ENCODE results near the gene SPCS1. TPM values are rescaled to one million over a fixed set of nuclear protein-coding genes. Genes with fewer than 3 reads are reported as not detected.

SPCS1 gene
- total RNA-seq, 1 donor from 2014 or later, result 68.5 TPM

GRCh38 chr3:52695798-52696671 is 9.9 kb upstream of the SPCS1 start:
- Histone ChIP-seq H3K9me3 (no peaks in the 10 kb centered on the region), H3K27me3 (no peaks in the 10 kb centered on the region), H3K27ac (no peak overlapping the region), H3K4me1 (no peaks in the 10 kb centered on the region), H3K36me3 (peaks cover 0 to 66% of the 10 kb centered on the region in 2 donors), H3K4me3 (no peak overlapping the region)
- intact Hi-C loops (cut with DNase I), result no loop called here
- no peak for DNase-seq (ENCODE audit: extremely low spot score in 2 of 2)
- TF ChIP-seq POLR2AphosphoS5 (IDR thresholded peaks at IDR 0.05; ENCODE audit: insufficient read depth in 1 of 2, low read depth in 1 of 2) (no peak), POLR2A (IDR thresholded peaks at IDR 0.05) (no peak)
- TF ChIP-seq, protein P1, sequence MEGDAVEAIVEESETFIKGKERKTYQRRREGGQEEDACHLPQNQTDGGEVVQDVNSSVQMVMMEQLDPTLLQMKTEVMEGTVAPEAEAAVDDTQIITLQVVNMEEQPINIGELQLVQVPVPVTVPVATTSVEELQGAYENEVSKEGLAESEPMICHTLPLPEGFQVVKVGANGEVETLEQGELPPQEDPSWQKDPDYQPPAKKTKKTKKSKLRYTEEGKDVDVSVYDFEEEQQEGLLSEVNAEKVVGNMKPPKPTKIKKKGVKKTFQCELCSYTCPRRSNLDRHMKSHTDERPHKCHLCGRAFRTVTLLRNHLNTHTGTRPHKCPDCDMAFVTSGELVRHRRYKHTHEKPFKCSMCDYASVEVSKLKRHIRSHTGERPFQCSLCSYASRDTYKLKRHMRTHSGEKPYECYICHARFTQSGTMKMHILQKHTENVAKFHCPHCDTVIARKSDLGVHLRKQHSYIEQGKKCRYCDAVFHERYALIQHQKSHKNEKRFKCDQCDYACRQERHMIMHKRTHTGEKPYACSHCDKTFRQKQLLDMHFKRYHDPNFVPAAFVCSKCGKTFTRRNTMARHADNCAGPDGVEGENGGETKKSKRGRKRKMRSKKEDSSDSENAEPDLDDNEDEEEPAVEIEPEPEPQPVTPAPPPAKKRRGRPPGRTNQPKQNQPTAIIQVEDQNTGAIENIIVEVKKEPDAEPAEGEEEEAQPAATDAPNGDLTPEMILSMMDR (IDR thresholded peaks at IDR 0.05), result no peak

DNA sequence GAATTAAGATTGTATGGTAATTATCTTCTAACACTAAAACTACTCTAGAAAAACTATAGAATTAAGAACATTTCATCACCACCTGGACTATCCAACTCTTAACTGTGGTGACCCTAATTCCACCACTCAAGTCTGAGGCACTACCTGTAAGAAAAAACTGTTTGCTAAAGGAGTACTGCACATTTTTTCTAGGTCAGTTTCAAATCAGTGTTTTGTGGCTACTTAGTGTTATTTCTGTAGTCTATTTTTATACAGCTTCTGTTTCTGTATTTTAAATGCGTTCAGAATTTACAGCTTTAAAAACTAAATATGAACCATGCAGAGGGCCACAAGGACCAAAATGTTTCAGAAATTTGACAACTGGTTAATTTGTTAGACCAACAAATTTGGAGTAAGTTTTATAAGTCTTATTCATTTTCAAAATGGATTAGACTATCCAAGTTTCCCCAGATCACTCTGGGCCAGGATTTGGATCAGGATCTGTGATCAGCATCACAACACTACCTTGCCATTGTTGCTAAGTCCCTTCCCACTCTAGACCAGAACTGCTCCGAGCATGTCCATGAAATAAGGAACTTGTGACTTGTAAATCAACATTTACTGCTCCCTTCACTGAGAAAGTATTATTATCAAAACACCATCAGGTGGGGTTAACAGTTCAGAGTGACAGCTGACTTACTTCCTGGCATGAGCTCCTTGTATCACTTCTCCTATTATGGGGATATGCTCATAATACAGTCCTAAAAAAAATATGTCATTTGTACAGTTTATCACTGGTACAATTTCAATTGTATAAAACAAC is 8.9 kb upstream of the SPCS1 start:
- Histone ChIP-seq H3K4me1 (peaks cover 8% of the 10 kb centered on the region), H3K36me3 (peaks cover 0 to 56% of the 10 kb centered on the region in 2 donors)
- intact Hi-C loops (cut with DNase I), result no loop called here

DNA sequence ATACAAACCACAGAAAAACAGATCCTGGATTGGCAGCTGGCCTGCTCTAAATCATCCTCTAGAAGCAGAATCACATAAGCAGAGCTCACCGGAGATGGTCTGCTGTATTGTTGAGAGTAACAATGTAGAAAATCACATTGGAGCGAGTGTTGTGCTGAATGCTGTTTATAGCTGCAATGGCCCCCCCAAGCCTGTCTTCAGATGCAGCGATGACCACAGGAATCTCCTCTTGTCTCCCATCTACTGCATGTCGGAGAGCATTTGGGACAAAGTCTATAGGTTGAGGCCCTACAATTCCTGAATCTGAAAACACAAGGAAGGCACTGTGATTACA is 8.3 kb upstream of the SPCS1 start:
- Histone ChIP-seq H3K4me1 (peaks cover 13% of the 10 kb centered on the region), H3K27me3 (no peaks in the 10 kb centered on the region), H3K4me3 (no peak overlapping the region), H3K27ac (no peak overlapping the region), H3K9me3 (no peaks in the 10 kb centered on the region), H3K36me3 (peaks cover 0 to 50% of the 10 kb centered on the region in 2 donors)
- intact Hi-C loops (cut with DNase I), result no loop called here
- TF ChIP-seq POLR2AphosphoS5 (IDR thresholded peaks at IDR 0.05; ENCODE audit: insufficient read depth in 1 of 2, low read depth in 1 of 2) (no peak), POLR2A (IDR thresholded peaks at IDR 0.05) (no peak)
- TF ChIP-seq, protein P1 (IDR thresholded peaks at IDR 0.05), result no peak
- no peak for DNase-seq (ENCODE audit: extremely low spot score in 2 of 2)

More for the DNA sequence above, 8.9 kb upstream of the SPCS1 start:
- no peaks in the 10 kb centered on the region for H3K27me3 ChIP-seq
- H3K9me3 ChIP-seq, result no peaks in the 10 kb centered on the region
- DNase-seq (ENCODE audit: extremely low spot score in 2 of 2), result no peak
- H3K27ac ChIP-seq, result no peak overlapping the region
- H3K4me3 ChIP-seq, result no peak overlapping the region
- no peak for TF ChIP-seq POLR2AphosphoS5 (IDR thresholded peaks at IDR 0.05; ENCODE audit: insufficient read depth in 1 of 2, low read depth in 1 of 2)
- TF ChIP-seq POLR2A (IDR thresholded peaks at IDR 0.05), result no peak
- TF ChIP-seq, protein P1 (IDR thresholded peaks at IDR 0.05), result no peak

DNA sequence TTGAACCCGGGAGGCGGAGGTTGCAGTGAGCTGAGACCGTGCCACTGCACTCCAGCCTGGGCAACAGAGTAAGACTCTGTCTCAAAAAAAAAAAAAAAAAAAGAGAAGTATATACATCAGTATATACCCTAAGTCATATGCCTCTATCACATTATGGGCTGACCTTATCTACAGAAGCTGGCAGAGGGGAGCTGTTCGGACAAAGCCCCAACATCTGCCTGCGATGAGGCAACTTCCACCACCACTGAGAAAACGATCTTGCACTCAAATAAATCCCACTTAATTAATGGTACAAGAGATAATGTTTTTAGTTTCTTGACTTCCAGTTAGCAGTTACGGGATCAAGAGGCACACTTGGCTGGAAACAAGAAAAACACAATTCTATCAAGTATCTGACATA is 2.6 kb upstream of the SPCS1 start:
- H3K27ac ChIP-seq, result no peak overlapping the region
- no peaks in the 10 kb centered on the region for H3K27me3 ChIP-seq
- no peak for TF ChIP-seq POLR2AphosphoS5 (IDR thresholded peaks at IDR 0.05; ENCODE audit: insufficient read depth in 1 of 2, low read depth in 1 of 2)
- TF ChIP-seq POLR2A (IDR thresholded peaks at IDR 0.05), result no peak
- TF ChIP-seq, protein P1 (IDR thresholded peaks at IDR 0.05), result no peak
- H3K36me3 ChIP-seq, result peaks cover 0 to 4% of the 10 kb centered on the region in 2 donors
- DNase-seq (ENCODE audit: extremely low spot score in 2 of 2), result no peak
- H3K4me1 ChIP-seq, result peaks cover 54% of the 10 kb centered on the region
- H3K9me3 ChIP-seq, result no peaks in the 10 kb centered on the region
- H3K4me3 ChIP-seq, result no peak overlapping the region
- intact Hi-C loops (cut with DNase I), result no loop called here
